ENCODE results near the gene SND1.
"Not testable (repeated sequence)": the region's sequence is repeated elsewhere in the genome, so short reads cannot be mapped to it uniquely, and the experiment has no call there.

Gene SND1

DNA sequence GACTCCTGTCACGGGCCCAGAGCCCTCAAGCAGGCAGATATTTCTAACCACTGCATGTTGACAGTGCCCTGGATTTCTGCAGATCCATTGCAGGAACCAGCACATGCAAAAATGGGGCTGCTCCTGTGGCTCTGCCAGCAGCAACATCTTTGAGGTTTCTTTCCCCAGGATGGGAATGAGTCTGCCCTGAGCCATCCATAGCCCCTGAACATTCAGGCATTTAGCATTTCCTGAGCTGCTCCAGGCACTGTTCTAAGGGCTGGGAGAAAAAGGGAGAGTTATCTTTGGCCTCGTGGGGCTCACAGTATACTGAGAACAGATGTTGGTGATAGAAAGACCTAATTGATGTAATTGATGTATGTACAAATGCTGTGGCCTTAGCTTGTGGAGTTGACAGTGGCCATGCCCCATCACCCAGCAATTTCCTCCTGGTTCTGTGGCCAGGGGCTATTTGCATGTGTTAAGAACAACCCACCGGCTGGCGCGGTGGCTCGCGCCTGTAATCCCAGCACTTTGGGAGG is 445.3 kb downstream of the SND1 start:
- DNase-seq (ENCODE audit: low read depth in 3 of 3): no peak

DNA sequence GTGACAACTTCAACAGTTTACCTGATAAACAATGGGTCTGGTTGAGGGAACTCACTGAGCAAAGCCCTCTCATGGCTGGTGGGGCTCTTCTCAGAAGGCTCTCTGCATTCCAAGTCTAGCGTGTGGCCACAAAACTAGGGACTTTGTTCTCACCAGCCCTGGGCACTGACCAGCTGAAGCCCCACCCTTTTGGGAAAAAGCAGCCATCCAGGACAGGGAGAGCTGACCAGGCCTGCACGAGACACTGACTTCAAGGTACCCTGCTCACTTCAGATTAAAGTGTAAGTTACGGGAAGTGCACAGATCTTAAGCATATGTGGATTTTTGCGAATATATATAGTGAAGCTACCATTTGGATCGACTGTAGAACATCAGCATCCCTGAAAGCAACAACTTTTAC is 446.6 kb downstream of the SND1 start:
- no peak for DNase-seq (ENCODE audit: low read depth in 3 of 3)

DNA sequence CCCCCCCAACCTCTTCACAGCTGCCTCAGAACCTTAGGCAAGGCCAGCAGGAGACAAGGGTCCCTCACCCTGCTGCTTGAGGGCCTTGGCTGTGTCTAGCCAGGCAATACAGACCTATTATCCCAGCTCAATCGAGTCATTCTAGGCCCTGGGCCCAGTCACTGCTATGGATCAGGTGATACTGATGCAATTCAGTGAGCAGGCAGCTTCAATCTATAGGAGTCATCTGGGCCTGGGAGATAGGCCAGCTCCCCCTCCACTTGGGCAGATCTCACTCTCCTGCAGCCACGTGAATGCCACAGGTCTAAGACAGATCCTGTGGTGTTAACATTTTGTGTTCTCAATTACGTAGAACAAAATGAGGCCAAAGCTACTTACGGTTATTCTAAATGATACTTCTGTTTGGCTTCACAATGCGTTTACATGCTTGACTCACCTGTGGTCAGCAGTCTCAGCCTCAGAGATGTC is 447.2 kb downstream of the SND1 start:
- no peak for DNase-seq (ENCODE audit: low read depth in 3 of 3)

DNA sequence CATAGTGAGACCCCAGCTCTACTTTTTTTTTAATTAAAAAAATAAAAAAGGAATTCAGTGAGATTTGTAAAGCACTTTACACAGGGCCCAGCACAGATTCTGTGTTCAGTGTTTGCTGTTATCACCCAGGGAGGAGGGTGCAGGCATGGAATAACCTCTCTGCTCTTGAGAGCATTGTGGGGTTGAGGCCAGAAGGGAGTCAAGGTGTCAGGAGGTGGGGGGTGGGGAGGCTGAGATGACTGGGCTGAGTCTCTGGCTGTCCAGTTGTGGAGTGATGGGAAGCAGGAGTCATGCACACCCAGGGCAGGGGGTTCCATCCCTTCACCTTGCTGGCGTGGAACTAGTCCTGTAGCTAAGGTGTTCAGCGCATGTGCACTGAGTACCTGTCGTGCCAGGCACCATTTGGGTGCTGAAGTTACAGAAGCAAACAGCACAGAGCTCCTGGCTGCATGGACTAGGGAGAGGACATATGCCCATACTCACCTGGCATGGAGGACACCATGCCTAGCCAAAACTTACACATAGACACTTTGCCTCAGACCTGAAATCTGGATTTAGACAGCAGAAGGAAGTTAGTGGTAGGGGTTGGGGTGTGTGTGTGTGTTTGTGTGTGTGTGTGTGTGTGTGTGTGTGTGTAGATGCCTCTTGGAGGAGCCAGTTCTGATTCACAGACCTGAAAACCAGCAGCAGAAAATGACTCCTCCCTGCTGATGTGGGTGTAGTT is 448.4 kb downstream of the SND1 start:
- no peak for DNase-seq (ENCODE audit: low read depth in 3 of 3)

DNA sequence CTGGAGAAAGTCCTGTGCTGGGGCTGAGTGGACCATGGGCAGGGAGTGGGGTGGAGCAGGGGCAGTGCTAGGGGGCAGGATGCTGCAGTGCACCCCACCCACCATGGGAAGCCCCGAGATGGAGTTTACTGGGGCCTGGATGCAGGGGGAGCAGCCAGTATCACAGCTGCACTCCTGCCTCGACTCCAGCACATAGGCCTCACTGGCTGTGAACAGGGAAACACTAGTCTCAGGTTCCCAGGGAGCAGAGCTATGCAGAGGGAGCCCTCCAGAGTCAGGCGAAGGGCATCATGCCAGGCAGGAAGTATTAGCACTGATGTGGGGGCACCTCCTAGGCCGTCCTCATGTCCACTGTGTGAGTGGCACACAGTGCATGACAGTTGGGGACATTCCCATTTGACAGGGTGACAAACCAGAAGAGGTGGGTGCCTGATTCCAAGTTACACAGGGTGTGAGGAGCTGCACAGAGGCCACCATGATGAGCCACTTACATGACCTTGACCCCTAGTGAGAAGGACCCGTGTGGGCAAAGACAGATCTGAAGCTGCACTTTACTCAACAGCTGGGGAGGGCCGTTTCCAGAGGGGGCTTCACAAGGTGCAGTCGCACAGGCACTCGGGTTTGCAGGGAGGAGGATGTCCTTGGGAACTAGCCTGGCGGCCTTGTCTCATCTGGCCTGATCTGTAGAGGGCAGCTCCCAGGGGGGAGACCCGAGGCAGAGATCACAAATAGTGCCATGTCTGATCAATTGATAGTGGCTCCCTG is 449.1 kb downstream of the SND1 start:
- no peak for DNase-seq (ENCODE audit: low read depth in 3 of 3)

DNA sequence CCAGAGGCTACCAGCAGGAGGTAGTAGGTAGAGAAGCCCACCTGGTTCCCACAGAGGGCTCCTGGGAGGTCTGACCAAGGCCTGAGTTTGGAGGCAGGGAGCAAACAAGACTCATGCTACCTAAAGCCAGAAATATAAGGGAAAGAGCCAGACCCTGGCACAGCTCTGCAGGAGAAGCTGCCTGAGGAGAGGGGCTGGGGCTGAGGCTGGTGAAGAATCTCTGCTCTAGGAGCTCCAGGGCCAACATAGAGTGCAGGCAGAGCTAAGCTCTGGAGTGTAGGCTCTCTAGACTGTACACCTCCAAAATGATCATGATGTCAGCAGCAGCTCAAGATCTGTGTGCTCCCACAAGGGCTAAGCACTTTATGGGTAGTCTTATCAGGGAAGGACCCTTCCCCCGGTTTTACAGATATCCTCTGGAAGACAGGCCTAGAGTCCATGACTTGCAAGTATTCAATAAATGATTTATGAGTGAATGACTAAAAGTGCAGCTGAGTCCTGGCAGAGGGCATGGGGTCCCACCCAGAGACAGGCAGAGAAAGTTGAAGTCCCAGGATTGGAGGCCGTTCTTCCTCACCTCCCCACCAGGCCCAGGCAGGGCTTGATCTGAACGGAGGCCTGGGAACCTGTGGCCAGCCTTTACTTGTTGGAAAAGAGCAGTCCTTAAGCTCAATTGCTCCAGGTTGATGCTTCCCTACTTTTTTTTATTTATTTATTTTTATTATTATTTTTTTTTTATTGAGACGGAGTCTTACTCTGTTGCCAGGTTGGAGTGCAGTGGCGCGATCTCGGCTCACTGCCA is 450.7 kb downstream of the SND1 start:
- DNase-seq (ENCODE audit: low read depth in 3 of 3): no peak

DNA sequence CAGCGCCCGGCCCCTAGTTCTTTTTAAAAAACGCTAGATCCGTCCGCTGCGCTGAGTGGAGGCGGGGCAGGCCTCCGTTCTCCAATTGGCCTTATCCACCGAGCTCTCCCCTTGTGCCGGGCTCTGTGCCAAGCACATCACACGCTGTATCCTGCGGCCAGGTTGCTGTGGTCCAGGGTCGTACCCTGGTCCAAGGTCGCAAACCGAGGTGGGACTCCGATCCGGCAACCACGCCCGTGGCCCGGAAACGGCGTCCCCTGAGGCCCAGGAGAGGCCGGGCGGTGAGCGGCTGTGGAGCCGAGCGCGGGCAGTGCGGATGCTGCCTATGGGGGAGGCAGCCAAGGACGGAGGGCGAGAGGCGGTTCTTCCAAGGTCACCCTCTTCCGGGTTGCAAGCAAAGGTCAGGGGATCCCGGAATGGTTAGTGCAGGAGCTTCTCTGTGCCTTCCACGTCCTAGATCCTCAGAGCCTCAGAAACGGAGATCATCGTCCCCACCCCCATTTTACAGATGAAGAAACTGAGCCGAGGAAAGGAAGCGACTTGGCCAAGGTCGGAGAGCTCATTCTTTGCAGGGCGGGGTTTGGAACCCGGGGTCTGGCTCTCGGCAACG is 451.6 kb downstream of the SND1 start:
- DNase-seq (ENCODE audit: low read depth in 3 of 3): no peak

DNA sequence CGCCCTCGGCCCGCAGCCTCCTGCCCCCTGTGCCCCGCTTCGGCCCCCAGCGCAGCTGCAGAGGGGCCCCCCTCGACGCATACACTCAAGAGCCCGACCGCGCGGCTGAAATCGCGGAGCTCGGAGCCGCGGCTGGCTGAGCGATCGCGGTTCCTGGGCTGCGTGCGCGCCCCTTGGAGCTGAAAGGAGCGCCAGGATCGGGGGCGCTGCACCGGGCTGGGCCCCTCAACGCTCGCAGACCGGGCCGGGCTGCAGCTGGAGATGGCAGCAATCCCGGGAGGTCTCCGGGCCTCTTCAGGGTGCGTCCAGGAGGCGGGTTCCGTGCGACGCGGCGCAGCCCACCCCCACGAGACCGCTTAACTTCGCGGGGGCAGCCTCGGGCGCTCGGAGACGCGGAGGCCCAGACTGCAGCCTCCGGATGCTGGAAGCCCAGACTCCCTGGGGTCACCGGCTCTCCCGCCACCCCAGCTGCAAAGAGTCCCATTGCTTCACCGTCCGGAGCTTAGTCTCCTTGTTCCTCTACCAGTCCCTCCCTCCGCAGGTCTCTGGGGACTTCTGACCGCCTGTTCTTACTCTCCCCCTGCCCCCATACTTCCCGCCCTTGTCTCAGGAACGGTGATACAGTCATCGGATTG is 452.2 kb downstream of the SND1 start:
- DNase-seq (ENCODE audit: low read depth in 3 of 3): no peak

DNA sequence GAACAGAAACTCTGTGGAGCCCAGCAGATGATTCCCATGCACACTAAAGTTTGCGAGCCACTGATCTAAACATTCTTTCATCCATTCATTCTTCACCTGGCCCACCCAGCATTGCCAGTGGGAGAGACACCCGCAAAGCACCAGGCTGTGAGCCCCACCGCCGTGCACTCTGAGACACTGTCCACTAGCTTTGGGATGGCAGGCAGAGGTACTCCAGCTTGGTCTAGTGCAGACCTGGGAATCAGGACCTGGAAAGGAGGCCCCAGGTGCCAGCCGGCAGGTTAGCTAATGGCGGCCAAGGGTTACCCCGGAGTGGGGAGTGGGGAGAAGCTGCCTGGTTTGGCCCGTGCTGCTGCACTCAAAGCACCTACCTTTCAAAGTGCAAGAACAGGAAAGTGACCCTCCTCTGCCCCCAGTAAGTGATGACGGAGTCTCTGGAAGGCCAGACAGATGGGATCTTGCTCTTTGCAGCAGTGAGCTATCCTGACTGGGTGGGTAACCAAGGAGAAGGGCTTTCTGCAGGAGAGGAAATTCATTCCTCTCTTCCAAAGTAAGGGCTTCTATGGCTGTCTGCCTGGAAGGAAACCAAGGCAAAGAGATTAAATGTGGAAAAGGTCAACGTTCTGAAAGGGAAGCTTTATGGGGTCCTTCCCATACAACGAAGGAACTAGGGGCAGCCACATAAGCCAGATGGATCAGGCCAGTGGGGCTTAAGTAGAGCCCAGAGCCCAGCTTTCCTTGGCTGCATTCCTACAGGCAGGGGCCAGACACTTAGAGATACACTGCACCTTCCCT is 453.4 kb downstream of the SND1 start:
- DNase-seq (ENCODE audit: low read depth in 3 of 3): no peak

DNA sequence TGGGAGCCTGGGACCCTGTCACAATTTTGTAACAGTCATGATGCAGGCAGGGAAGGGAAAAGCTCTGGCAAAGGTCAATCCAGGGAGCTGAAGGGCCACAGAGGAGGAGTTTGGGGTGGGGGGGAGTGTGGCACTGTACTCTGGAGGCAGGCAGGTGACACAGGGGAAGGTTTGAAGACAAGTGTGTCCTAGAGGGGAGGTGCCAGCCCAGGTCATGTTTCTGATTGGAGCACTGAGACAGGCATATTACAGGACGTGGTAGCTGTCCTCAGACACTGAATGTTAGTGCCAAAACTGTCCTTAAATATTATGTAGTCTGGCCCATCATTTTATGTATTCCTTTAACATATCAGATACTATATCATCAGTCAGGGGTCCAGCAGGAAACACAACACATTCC is 454.8 kb downstream of the SND1 start:
- DNase-seq (ENCODE audit: low read depth in 3 of 3): no peak

DNA sequence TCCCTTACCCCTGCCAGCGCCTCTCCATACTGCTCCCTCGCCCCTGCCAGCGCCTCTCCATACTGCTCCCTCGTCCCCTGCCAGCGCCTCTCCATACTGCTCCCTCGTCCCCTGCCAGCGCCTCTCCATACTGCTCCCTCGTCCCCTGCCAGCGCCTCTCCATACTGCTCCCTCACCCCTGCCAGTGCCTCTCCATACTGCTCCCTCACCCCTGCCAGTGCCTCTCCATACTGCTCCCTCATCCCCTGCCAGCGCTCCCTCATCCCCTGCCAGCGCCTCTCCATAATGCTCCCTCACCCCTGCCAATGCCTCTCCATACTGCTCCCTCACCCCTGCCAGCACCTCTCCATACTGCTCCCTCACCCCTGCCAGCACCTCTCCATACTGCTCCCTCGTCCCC is 455.5 kb downstream of the SND1 start:
- DNase-seq (ENCODE audit: low read depth in 3 of 3): not testable (repeated sequence)

DNA sequence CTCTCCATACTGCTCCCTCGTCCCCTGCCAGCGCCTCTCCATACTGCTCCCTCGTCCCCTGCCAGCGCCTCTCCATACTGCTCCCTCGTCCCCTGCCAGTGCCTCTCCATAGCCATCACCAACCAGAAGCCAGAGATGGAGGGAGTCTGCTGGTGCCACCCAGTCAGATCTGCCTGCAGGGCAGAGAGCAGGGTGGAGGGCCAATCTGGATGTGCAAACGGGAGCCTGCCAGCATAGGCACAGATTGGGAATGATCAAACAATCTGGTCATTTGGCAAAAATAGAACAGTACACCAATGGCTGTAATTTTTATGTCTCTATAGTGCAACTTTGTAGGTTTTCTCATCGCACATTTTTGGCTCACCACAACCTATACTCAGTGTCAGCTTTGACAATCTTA is 456.1 kb downstream of the SND1 start:
- DNase-seq (ENCODE audit: low read depth in 3 of 3): no peak

DNA sequence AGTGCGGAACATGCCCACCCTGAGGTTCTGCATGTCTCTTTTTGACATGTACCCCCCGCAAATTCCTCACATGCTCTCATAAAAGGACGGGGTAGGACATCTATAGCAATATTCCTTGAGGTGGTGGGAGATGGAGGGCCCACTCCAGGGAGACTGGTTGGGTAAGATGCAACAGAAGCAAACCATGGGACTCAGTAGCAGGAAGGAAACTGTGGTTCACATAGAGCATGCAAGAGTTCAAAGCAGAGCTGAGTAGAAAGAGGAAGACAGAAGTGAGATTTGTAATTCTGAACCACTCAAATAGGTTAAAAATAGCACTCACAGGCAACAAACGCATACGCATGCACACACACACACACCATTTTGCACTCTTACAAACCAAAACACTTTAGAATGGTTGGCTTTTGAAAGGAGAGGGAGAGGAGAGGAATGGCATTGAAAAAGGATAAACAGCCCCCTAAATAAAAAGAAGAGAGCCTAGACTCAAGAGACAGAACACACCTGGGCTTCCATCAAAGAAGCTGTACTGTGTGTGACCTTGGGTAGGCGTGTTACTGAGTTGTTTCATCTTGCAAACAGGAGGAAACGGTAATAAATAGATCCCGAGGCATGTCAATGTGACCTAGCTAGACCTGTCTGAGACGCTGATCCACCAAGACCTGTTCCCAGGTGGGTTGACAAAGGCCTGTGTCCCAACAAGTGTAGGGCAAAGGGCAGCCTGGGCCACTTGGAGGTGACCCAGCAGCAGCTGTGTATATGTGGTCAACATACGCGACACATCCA is 456.8 kb downstream of the SND1 start:
- DNase-seq (ENCODE audit: low read depth in 3 of 3): no peak

DNA sequence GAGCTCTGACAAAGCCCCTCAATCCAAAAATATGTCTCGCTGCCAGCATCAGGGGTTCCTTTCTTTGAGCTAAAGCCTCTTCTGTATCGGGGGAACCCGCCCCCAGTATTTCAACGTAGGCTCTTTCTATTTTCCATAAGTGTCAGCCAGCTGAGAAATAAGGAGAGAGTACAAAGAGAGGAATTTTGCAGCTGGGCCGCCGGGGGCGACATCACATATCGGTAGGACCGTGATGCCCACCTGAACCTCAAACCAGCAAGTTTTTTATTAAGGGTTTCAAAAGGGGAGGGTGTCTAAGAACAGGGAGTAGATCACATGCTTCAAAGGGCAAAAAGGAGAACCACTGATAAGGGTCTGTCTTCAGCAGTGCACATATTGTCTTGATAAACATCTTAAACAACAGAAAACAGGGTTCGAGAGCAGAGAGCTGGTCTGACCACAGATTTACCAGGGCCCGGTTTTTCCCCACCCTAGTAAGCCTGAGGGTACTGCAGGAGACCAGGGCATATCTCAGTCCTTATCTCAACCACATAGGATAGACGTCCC is 457.5 kb downstream of the SND1 start:
- not testable (repeated sequence) for DNase-seq (ENCODE audit: low read depth in 3 of 3)

DNA sequence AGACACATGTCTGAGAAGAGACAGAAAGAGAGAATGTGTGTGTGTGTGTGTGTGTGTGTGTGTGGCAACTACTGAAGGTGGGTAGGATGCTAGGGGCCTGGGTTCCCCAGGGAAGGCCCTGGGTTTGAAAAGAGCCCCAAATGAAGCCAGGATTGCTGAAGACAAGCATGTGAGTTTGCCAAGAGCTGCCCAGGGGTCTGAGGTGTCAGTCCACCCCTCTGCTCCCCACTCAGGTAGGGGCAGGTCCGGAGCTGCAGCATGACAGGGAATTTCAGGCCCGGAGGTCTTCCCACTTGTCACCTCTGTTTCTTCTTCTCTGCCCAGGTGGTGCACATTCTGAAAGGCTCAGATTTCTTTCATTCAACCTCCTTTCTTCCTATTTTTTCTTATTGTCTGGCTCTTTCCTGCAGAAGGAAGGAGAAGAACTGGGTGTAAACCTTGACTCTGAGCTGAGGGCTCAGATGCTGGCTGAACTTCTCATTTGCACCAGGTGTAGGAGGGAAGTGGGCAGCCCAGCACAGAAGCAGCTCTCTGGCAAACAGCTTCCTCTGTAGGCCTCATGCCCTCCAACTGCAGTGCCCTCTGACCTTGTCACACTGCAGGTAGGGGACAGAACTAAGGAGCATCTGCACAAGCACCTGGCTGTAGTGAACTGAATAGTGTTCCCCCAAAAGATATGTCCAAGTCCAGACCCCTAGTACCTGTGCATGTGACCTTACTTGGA is 458.8 kb downstream of the SND1 start:
- no peak for DNase-seq (ENCODE audit: low read depth in 3 of 3)

DNA sequence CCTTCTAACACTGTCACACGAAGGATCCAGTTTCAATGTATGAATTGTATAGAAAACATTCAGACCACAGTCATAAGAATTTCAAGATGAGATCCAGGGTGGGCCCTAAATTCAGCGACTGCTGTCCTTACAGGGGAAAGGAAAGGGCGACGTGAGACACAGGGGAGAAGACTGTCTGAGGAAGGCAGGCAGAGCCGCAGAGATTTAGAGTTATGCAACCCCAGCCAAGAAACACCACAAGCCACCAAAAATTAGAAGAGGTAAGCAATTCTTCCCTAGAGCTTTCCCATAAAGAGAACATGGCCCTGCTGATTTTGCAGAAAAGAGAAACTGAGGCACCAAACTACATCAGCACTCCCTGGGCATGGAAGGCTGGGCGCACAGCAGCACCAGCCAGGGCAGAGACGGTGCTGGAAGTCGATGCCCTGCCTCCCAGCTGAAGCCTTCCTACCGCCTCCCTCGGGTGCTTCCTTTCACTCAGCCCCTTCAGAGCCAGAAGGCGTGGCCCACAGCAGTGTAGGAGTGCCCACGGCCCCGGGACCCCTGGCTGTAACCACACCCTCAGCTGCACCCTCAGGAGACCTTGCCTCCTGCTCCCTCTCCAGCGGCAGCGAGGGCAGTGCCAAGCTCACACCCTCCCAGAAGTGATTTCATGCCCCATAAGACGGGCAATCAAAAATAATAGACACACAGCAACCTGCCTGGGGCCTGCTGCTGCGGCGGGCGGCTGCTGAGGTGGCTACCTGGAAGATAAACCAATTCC is 460.2 kb downstream of the SND1 start:
- DNase-seq (ENCODE audit: low read depth in 3 of 3): no peak

DNA sequence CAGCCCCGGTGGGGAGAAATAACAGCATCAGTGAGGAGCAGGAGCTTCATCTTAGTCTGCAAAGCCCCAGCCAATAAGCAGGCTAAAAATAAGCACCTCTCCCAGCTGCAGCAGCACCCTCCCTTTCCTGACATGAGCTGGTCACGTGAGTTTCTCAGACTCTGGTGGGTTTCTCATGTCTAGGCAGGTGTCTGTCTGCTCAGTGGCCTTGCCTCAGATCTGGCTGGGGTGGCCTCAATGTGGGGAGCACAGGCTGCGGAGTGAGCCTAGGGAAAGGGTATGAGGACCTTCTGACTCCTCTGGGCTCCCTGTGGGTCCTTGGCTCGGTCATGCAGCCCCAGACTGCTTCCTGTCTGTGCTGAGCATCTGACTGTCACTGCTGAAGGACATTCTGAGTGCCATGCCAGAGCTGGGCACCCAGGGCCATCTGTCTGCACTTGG is 460.8 kb downstream of the SND1 start:
- no peak for DNase-seq (ENCODE audit: low read depth in 3 of 3)

DNA sequence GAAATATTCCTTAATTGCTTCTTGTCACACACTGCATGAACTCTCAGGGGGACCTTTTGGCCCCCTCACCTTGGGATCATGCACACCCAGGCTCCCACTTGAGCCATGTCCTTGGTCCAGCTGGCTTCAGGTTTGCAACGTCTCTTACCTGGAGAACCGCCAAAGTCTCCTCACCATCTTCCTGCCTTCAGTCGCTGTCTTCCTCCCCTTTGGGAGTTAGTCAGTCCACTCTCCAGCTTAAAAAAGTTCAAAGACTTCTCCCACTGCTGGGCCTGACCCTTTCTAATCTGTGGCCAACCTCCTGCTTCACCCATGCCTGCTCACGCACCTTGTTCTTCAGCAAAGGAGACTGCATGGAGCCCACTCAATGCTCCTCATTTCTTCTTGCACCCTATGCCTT is 461.8 kb downstream of the SND1 start:
- DNase-seq (ENCODE audit: low read depth in 3 of 3): no peak
